PC-3 (cell line): Measurements from ENCODE around the gene RASSF4.

Experiments used
- EZH2phosphoT487 ChIP-seq: fragments of 300-600 bp; sonication (generic); IDR thresholded peaks from 2 replicates; pipeline ENCODE4 v1.6.1; 2018; ENCODE audit warnings: mild to moderate bottlenecking, antibody characterized with exemption, low read length, borderline replicate concordance
- TF ChIP-seq, protein P1 (sequence below): fragments of 300-600 bp; sonication (generic); conservative IDR thresholded peaks from 2 replicates; pipeline ENCODE4 v1.5.1; 2017; ENCODE audit warnings: antibody characterized with exemption, low read depth, mild to moderate bottlenecking, low read length

GRCh38 chr10:44968091-44968490 lies 8.5 kb downstream of the RASSF4 start:
- TF ChIP-seq, protein P1, sequence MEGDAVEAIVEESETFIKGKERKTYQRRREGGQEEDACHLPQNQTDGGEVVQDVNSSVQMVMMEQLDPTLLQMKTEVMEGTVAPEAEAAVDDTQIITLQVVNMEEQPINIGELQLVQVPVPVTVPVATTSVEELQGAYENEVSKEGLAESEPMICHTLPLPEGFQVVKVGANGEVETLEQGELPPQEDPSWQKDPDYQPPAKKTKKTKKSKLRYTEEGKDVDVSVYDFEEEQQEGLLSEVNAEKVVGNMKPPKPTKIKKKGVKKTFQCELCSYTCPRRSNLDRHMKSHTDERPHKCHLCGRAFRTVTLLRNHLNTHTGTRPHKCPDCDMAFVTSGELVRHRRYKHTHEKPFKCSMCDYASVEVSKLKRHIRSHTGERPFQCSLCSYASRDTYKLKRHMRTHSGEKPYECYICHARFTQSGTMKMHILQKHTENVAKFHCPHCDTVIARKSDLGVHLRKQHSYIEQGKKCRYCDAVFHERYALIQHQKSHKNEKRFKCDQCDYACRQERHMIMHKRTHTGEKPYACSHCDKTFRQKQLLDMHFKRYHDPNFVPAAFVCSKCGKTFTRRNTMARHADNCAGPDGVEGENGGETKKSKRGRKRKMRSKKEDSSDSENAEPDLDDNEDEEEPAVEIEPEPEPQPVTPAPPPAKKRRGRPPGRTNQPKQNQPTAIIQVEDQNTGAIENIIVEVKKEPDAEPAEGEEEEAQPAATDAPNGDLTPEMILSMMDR, result no peak
- no peak for TF ChIP-seq EZH2phosphoT487
